K562 (cell line): ENCODE measurements around the gene PRLH. TPM values are rescaled to one million over a fixed set of nuclear protein-coding genes. Genes with fewer than 3 reads are reported as not detected.

Source experiments
- ATAC-seq: fragments of 200-7000 bp; cut with Tn5 transposase; 3 replicates; pipeline ENCODE4 v1.9.1; 2020; ENCODE audit warnings: moderate library complexity
- BruUV-seq: library from RNA; stranded (reverse); fragments of 400-500 nt; replicated peaks from 2 replicates; lab custom pipeline; 2021; lab: Mats Ljungman, UMichigan
- CTCF ChIA-PET: fragments of 300-600 bp; formaldehyde crosslinking; extraction: SDS; loops from one replicate; lab custom pipeline; 2021; ENCODE audit warnings: low intra/inter-chr PET ratio; lab: Yijun Ruan, JAX
- POLR2A ChIA-PET: fragments of 300-600, 350-650 bp; sonication (Branson Sonifier 250); formaldehyde crosslinking; extraction: SDS; loops from one replicate; lab custom pipeline; 2021; ENCODE audit warnings: antibody characterized with exemption, inconsistent platforms; lab: Yijun Ruan, JAX
- DNase-seq, 4 experiments: peaks; one replicate each; pipeline versions ENCODE4 v3.0.0 to v3.0.0-alpha.2; 2011 to 2018; ENCODE audit warnings: low spot score in 3 of 4, mixed read lengths in 3 of 4; ENCODE audit errors: extremely low read depth in 1 of 4
- FAIRE-seq: peaks from 2 replicates; lab custom pipeline; 2011; peaks lifted over from hg19 to GRCh38; lab: Jason Lieb, UNC
- H2AFZ ChIP-seq: 2 replicates; pipeline ENCODE4 v1.6.0; 2011; ENCODE audit warnings: low read depth, low read length, control low read depth, inconsistent platforms
- H3K27ac ChIP-seq: fragments of 200-600 bp; 3 replicates; pipeline ENCODE4 v1.8.0; 2011; ENCODE audit warnings: low read depth, mild to moderate bottlenecking, control low read depth, inconsistent platforms, low read length, moderate library complexity, mixed read lengths; ENCODE audit errors: extremely low read depth
- H3K27me3 ChIP-seq, 2 experiments: fragments of 300-600 bp in 1 of 2; 2 replicates in 1 of 2; 3 replicates in 1 of 2; pipeline versions ENCODE4 v1.6.0 to v1.8.0; 2011; ENCODE audit warnings: inconsistent platforms in 2 of 2, low read length in 2 of 2, mild to moderate bottlenecking in 1 of 2, mixed read lengths in 1 of 2, moderate library complexity in 1 of 2; ENCODE audit not compliant: control insufficient read depth in 2 of 2, insufficient read depth in 2 of 2
- H3K36me3 ChIP-seq: fragments of 300-600 bp; 3 replicates; pipeline ENCODE4 v1.8.0; 2011; ENCODE audit warnings: mild to moderate bottlenecking, low read length, inconsistent platforms; ENCODE audit not compliant: control insufficient read depth, insufficient read depth
- H3K4me1 ChIP-seq, 2 experiments: fragments of 200-600 bp in 1 of 2; replicated peaks in 1 of 2; 2 replicates in 1 of 2; 3 replicates in 1 of 2; pipeline versions ENCODE4 v1.5.1 to v1.8.0; 2011; ENCODE audit warnings: inconsistent platforms in 2 of 2, low read length in 2 of 2, mild to moderate bottlenecking in 1 of 2, mixed read lengths in 1 of 2, moderate library complexity in 1 of 2; ENCODE audit not compliant: control insufficient read depth in 2 of 2, insufficient read depth in 2 of 2
- H3K4me2 ChIP-seq: 2 replicates; pipeline ENCODE4 v1.6.1; 2011; ENCODE audit warnings: low read length, control low read depth, inconsistent platforms, mixed read lengths; ENCODE audit not compliant: insufficient read depth
- H3K4me3 ChIP-seq: fragments of 200-600 bp; sonication (generic), shearing (Covaris generic); 2 replicates; pipeline ENCODE4 v1.5.1; 2016; ENCODE audit warnings: control low read depth, inconsistent platforms
- H3K79me2 ChIP-seq: fragments of 200-600 bp; 3 replicates; pipeline ENCODE4 v1.8.0; 2011; ENCODE audit warnings: low read length, inconsistent platforms; ENCODE audit not compliant: control insufficient read depth, insufficient read depth
- H3K9ac ChIP-seq, 2 experiments: 2 replicates each; pipeline versions ENCODE4 v1.6.0 to v1.6.1; 2011; ENCODE audit warnings: low read depth in 2 of 2, low read length in 2 of 2, control low read depth in 1 of 2, inconsistent platforms in 1 of 2, mild to moderate bottlenecking in 1 of 2, mixed read lengths in 1 of 2; ENCODE audit not compliant: insufficient read depth in 1 of 2
- H3K9me1 ChIP-seq: one replicate; pipeline ENCODE4 v1.6.0; 2011; ENCODE audit warnings: inconsistent platforms, mild to moderate bottlenecking, low read length, moderate library complexity; ENCODE audit not compliant: control insufficient read depth, insufficient read depth
- H3K9me3 ChIP-seq: replicated peaks from 2 replicates; pipeline ENCODE4 v1.5.1; 2011; ENCODE audit warnings: low read depth, low read length, inconsistent platforms; ENCODE audit not compliant: control insufficient read depth, insufficient read depth
- H4K20me1 ChIP-seq: replicated peaks from 2 replicates; pipeline ENCODE4 v1.6.1; 2011; ENCODE audit warnings: low read length, inconsistent platforms, mixed read lengths; ENCODE audit not compliant: control insufficient read depth, insufficient read depth
- E2F1 ChIP-seq: sonication (generic); formaldehyde crosslinking; IDR thresholded peaks from 2 replicates; pipeline ENCODE4 v1.8.1; 2023; ENCODE audit warnings: mild to moderate bottlenecking, missing genetic modification reagents, moderate library complexity
- KLF16 ChIP-seq: IDR thresholded peaks from 2 replicates; pipeline ENCODE4 v1.6.1; 2016; ENCODE audit warnings: antibody characterized with exemption
- MYC ChIP-seq, 2 experiments: fragments of 250-450 bp in 1 of 2; sonication (Bioruptor Pico) in 1 of 2; IDR thresholded peaks; 2 replicates each; pipeline versions ENCODE4 v1.5.1 to v1.6.1; 2012 to 2021; ENCODE audit warnings: low read depth in 2 of 2, borderline replicate concordance in 1 of 2, improper control_type of control experiment in 1 of 2, low read length in 1 of 2, mild to moderate bottlenecking in 1 of 2, moderate library complexity in 1 of 2
- NFIX ChIP-seq: fragments of 250-450 bp; sonication (Bioruptor Pico); IDR thresholded peaks from 2 replicates; pipeline ENCODE4 v1.4.0; 2020; ENCODE audit warnings: low read depth, mild to moderate bottlenecking, moderate library complexity
- SIX5 ChIP-seq, 2 experiments: IDR thresholded peaks; 2 replicates each; pipeline ENCODE4 v1.6.1; 2011; ENCODE audit warnings: low read length in 2 of 2, borderline replicate concordance in 1 of 2, low read depth in 1 of 2, mild to moderate bottlenecking in 1 of 2, moderate library complexity in 1 of 2; ENCODE audit not compliant: insufficient read depth in 1 of 2
- TAF15 ChIP-seq: fragments of 200-400 bp; formaldehyde crosslinking; IDR thresholded peaks from 2 replicates; pipeline ENCODE4 v1.6.1; 2017; ENCODE audit warnings: mild to moderate bottlenecking, low read depth, low read length, moderate library complexity
- ZBTB33 ChIP-seq: sonication (generic); formaldehyde crosslinking; IDR thresholded peaks from 2 replicates; pipeline ENCODE4 v1.8.1; 2023; ENCODE audit warnings: mild to moderate bottlenecking, missing genetic modification reagents
- ZNF551 ChIP-seq: fragments of 250-450 bp; sonication (Bioruptor Pico); IDR thresholded peaks from 2 replicates; pipeline ENCODE4 v1.5.0; 2021; ENCODE audit warnings: mild to moderate bottlenecking, moderate library complexity
- ZNF668 ChIP-seq: fragments of 250-450 bp; sonication (Bioruptor Pico); IDR thresholded peaks from 2 replicates; pipeline ENCODE4 v1.8.0; 2022; ENCODE audit warnings: mild to moderate bottlenecking, inconsistent platforms
- WGBS: fragments of 100-300 bp; shearing (Covaris generic); methylation state at CpG from one replicate; pipeline ENCODE4 v1.1.6; 2016; ENCODE audit warnings: low coverage, mixed read lengths; ENCODE audit not compliant: insufficient coverage; ENCODE audit errors: missing lambda C conversion rate; 5-methylcytosine and 5-hydroxymethylcytosine counted together
- in situ Hi-C: fragments of 300-500 bp; cut with MboI; formaldehyde crosslinking; loops from 4 replicates; pipeline ENCODE4 v1.15.0; 2018; ENCODE audit warnings: inconsistent platforms, mixed read lengths
- intact Hi-C: fragments of 100-400 bp; cut with micrococcal nuclease; formaldehyde crosslinking; loops from 2 replicates; pipeline ENCODE4 v1.14.2; 2022
- polyA plus RNA-seq, 8 experiments: library from polyadenylated mRNA; depleted of rRNA in 4 of 8; stranded (reverse) in 5 of 8; unstranded in 3 of 8; fragments of >200 nt; fragmentation: Nextera tagmentation in 2 of 8; fragmentation: Illumina TruSeq in 1 of 8; extraction: Ambion mirVana in 2 of 8; extraction: Trizol in 1 of 8; gene quantifications; 2 replicates each; pipeline versions ENCODE4 v1.2.1 to v1.2.3, GENCODE V29; 2011 to 2014; ENCODE audit warnings: inconsistent platforms in 1 of 8, missing spikeins in 1 of 8
- total RNA-seq, 7 experiments: library from RNA; depleted of rRNA in 6 of 7; stranded (reverse); fragments of >200 nt in 6 of 7; fragmentation: Illumina TruSeq in 2 of 7; extraction: Trizol in 2 of 7; gene quantifications; 2 replicates each; pipeline versions ENCODE4 v1.2.1 to v1.2.3, GENCODE V29; 2011 to 2021; ENCODE audit warnings: low replicate concordance in 1 of 7

Gene PRLH
- total and polyA plus RNA-seq, 9 of the 15 experiments (the other 6 are each of a cell fraction or from before 2014, with no cell fraction given): not detected

GRCh38 chr2:237596520-237597195 is 30.3 kb downstream of the PRLH start (continued):
- no peak for TF ChIP-seq ZBTB33 (CRISPR knock-in tag)
- TF ChIP-seq TAF15: no peak
- TF ChIP-seq NFIX (CRISPR knock-in tag): no peak
- no peak for TF ChIP-seq ZNF668 (CRISPR knock-in tag)
- TF ChIP-seq ZNF551 (CRISPR knock-in tag): no peak
- no peak for TF ChIP-seq KLF16

GRCh38 chr2:237597196-237598145 is 31.1 kb downstream of the PRLH start:
- peaks cover 20 to 78% of the 10 kb centered on the region in 2 experiments; a peak in 4 of 5 replicates for H3K27me3 ChIP-seq
- no peaks in the 10 kb centered on the region for H3K36me3 ChIP-seq
- 5% methylated on average over 20 of the region's 29 CpGs for WGBS
- H3K79me2 ChIP-seq: no peaks in the 10 kb centered on the region
- H4K20me1 ChIP-seq: peaks cover 6% of the 10 kb centered on the region; the same call in 1 of the 2 replicates
- peaks cover 0 to 4% of the 10 kb centered on the region in 2 experiments; a peak in 1 of 5 replicates for H3K4me1 ChIP-seq
- intact Hi-C loops (no loop called here), in situ Hi-C loops (no loop called here)
- ChIA-PET CTCF (no interaction called here), POLR2A (no interaction called here)
- FAIRE-seq: no peak
- BruUV-seq: no TSS peak
- H3K9me1 ChIP-seq: no peaks in the 10 kb centered on the region
- DNase-seq: no peak
- ATAC-seq: no peak
- no peaks in the 10 kb centered on the region for H3K9me3 ChIP-seq
- no peak overlapping the region for H2AFZ ChIP-seq
- no peak overlapping the region for H3K9ac ChIP-seq
- no peak overlapping the region for H3K27ac ChIP-seq
- H3K4me2 ChIP-seq: no peak overlapping the region
- no peak overlapping the region for H3K4me3 ChIP-seq
- no peak for TF ChIP-seq SIX5 (IDR thresholded peaks at IDR 0.05; ENCODE audit: borderline replicate concordance in 1 of 2, insufficient read depth in 1 of 2, low read depth in 1 of 2, low read length in 2 of 2)
- no peak for TF ChIP-seq MYC (IDR thresholded peaks at IDR 0.05; ENCODE audit: low read depth, low read length)
- no peak for TF ChIP-seq MYC (CRISPR knock-in tag; IDR thresholded peaks at IDR 0.05; ENCODE audit: borderline replicate concordance, low read depth)
- no peak for TF ChIP-seq E2F1
